ENCODE data around the gene TMEM229B. TPM values are rescaled to one million over a fixed set of nuclear protein-coding genes. Genes with fewer than 3 reads are reported as not detected.

Gene TMEM229B
- total and polyA plus RNA-seq, 2 donors (not counting 1 experiment from before 2014, with no cell fraction given), result 0.68 to 0.99 TPM

- TF ChIP-seq CTCF (conservative IDR thresholded peaks at IDR 0.05 in 1 of 2, IDR thresholded peaks at IDR 0.05 in 1 of 2; ENCODE audit: low read depth in 1 of 2, low read length in 2 of 2) (no peak), EZH2 (IDR thresholded peaks at IDR 0.05; ENCODE audit: low read length, missing control alignments) (no peak)
- Histone ChIP-seq H3K9ac (ENCODE audit: insufficient read depth, low read length) (no peak overlapping the region), H3K4me1 (ENCODE audit: control insufficient read depth, extremely low read depth, insufficient read depth, low read length) (peaks cover 2% of the 10 kb centered on the region), H3K27me3 (ENCODE audit: control insufficient read depth, insufficient read depth, low read length) (peaks cover 7% of the 10 kb centered on the region), H3K4me2 (ENCODE audit: extremely low read depth, insufficient read depth, low read length) (no peak overlapping the region), H3K36me3 (ENCODE audit: control insufficient read depth, insufficient read depth, low read length) (no peaks in the 10 kb centered on the region), H3K9me3 (ENCODE audit: control insufficient read depth, insufficient read depth, low read depth, low read length) (no peaks in the 10 kb centered on the region), H4K20me1 (ENCODE audit: control insufficient read depth, extremely low read depth, insufficient read depth, low read length) (no peaks in the 10 kb centered on the region), H3K4me3 (replicated peaks in 1 of 4; ENCODE audit: control extremely low read depth in 1 of 4, insufficient read depth in 1 of 4, low read depth in 3 of 4, low read length in 4 of 4) (no peak overlapping the region), H3K79me2 (ENCODE audit: control insufficient read depth, insufficient read depth, low read length) (no peaks in the 10 kb centered on the region), H3K27ac (ENCODE audit: insufficient read depth, low read length) (no peak overlapping the region), H2AFZ (ENCODE audit: low read length) (no peak overlapping the region)
- peak; percentile 43 to 82 for DNase-seq (ENCODE audit: low read depth in 2 of 2)
Observed at GRCh38 chr14:67428501-67429031, 60.0 kb downstream of the TMEM229B start.

GRCh38 chr14:67426983-67427606, 61.4 kb downstream of the TMEM229B start:
- Histone ChIP-seq H3K27ac (ENCODE audit: insufficient read depth, low read length) (no peak overlapping the region), H3K4me3 (replicated peaks in 1 of 4; ENCODE audit: control extremely low read depth in 1 of 4, insufficient read depth in 1 of 4, low read depth in 3 of 4, low read length in 4 of 4) (no peak overlapping the region), H3K4me1 (ENCODE audit: control insufficient read depth, extremely low read depth, insufficient read depth, low read length) (peaks cover 2% of the 10 kb centered on the region), H3K9ac (ENCODE audit: insufficient read depth, low read length) (no peak overlapping the region), H3K36me3 (ENCODE audit: control insufficient read depth, insufficient read depth, low read length) (no peaks in the 10 kb centered on the region), H2AFZ (ENCODE audit: low read length) (no peak overlapping the region), H3K4me2 (ENCODE audit: extremely low read depth, insufficient read depth, low read length) (no peak overlapping the region), H3K27me3 (ENCODE audit: control insufficient read depth, insufficient read depth, low read length) (peaks cover 4% of the 10 kb centered on the region), H4K20me1 (ENCODE audit: control insufficient read depth, extremely low read depth, insufficient read depth, low read length) (no peaks in the 10 kb centered on the region), H3K79me2 (ENCODE audit: control insufficient read depth, insufficient read depth, low read length) (no peaks in the 10 kb centered on the region), H3K9me3 (ENCODE audit: control insufficient read depth, insufficient read depth, low read depth, low read length) (no peaks in the 10 kb centered on the region)
- DNase-seq (ENCODE audit: low read depth in 2 of 2), result peak; percentile 70 to 81
- peak; percentile 80 to 87 for TF ChIP-seq CTCF (conservative IDR thresholded peaks at IDR 0.05 in 1 of 2, IDR thresholded peaks at IDR 0.05 in 1 of 2; ENCODE audit: low read depth in 1 of 2, low read length in 2 of 2)
- TF ChIP-seq EZH2 (IDR thresholded peaks at IDR 0.05; ENCODE audit: low read length, missing control alignments), result no peak

- no peak overlapping the region for H3K27ac ChIP-seq (ENCODE audit: insufficient read depth, low read length)
Observed at GRCh38 chr14:67426161-67426560, 62.4 kb downstream of the TMEM229B start.

More at GRCh38 chr14:67426161-67426560, 62.4 kb downstream of the TMEM229B start:
- Histone ChIP-seq H3K27me3 (ENCODE audit: control insufficient read depth, insufficient read depth, low read length) (no peaks in the 10 kb centered on the region), H4K20me1 (ENCODE audit: control insufficient read depth, extremely low read depth, insufficient read depth, low read length) (no peaks in the 10 kb centered on the region), H3K4me1 (ENCODE audit: control insufficient read depth, extremely low read depth, insufficient read depth, low read length) (peaks cover 2% of the 10 kb centered on the region), H3K9ac (ENCODE audit: insufficient read depth, low read length) (no peak overlapping the region), H2AFZ (ENCODE audit: low read length) (no peak overlapping the region), H3K79me2 (ENCODE audit: control insufficient read depth, insufficient read depth, low read length) (no peaks in the 10 kb centered on the region), H3K36me3 (ENCODE audit: control insufficient read depth, insufficient read depth, low read length) (no peaks in the 10 kb centered on the region), H3K9me3 (ENCODE audit: control insufficient read depth, insufficient read depth, low read depth, low read length) (no peaks in the 10 kb centered on the region), H3K4me2 (ENCODE audit: extremely low read depth, insufficient read depth, low read length) (no peak overlapping the region), H3K4me3 (replicated peaks in 1 of 4; ENCODE audit: control extremely low read depth in 1 of 4, insufficient read depth in 1 of 4, low read depth in 3 of 4, low read length in 4 of 4) (no peak overlapping the region)
- no peak for TF ChIP-seq CTCF (conservative IDR thresholded peaks at IDR 0.05 in 1 of 2, IDR thresholded peaks at IDR 0.05 in 1 of 2; ENCODE audit: low read depth in 1 of 2, low read length in 2 of 2)
- TF ChIP-seq EZH2 (IDR thresholded peaks at IDR 0.05; ENCODE audit: low read length, missing control alignments), result no peak
- no peak for DNase-seq (ENCODE audit: low read depth in 2 of 2)

All from fibroblast of lung (primary cell).